OCI-LY7 (cell line): ENCODE data around the gene MYOF. TPM values are rescaled to one million over a fixed set of nuclear protein-coding genes. Genes with fewer than 3 reads are reported as not detected.

Experiments used
- BruUV-seq: library from RNA; stranded (reverse); fragments of 400-500 nt; replicated peaks from 2 replicates; lab custom pipeline; 2021; lab: Mats Ljungman, UMichigan
- CTCF ChIA-PET: fragments of 300-600 bp; sonication (Branson Sonifier 250); formaldehyde crosslinking; loops from one replicate; lab custom pipeline; 2022; ENCODE audit warnings: antibody characterized with exemption; ENCODE audit not compliant: unreplicated experiment; lab: Charles Lee
- POLR2A ChIA-PET: fragments of 300-600 bp; sonication (Branson Sonifier 250); formaldehyde crosslinking; loops from one replicate; lab custom pipeline; 2022; ENCODE audit warnings: antibody characterized with exemption; lab: Charles Lee
- DNase-seq: peaks from one replicate; pipeline ENCODE4 v3.0.0-alpha.2; 2015; ENCODE audit warnings: low spot score
- H2AFZ ChIP-seq: fragments of 200-600 bp; sonication (generic), shearing (Covaris generic); 2 replicates; pipeline ENCODE4 v1.6.1; 2014; ENCODE audit warnings: mild to moderate bottlenecking, antibody characterized with exemption, low read length, moderate library complexity
- H3K27ac ChIP-seq: fragments of 200-600 bp; sonication (generic); 2 replicates; pipeline ENCODE4 v1.5.1; 2014; ENCODE audit warnings: mixed run types, low read depth, mild to moderate bottlenecking, moderate library complexity, low read length, inconsistent platforms; ENCODE audit not compliant: poor library complexity, severe bottlenecking
- H3K36me3 ChIP-seq: fragments of 200-600 bp; sonication (generic); 2 replicates; pipeline ENCODE4 v1.6.1; 2014; ENCODE audit warnings: mild to moderate bottlenecking, antibody characterized with exemption, low read length, moderate library complexity, mixed read lengths; ENCODE audit not compliant: insufficient read depth
- H3K4me1 ChIP-seq: fragments of 200-600 bp; sonication (generic); 2 replicates; pipeline ENCODE4 v1.5.1; 2014; ENCODE audit warnings: mild to moderate bottlenecking, low read length; ENCODE audit not compliant: insufficient read depth, poor library complexity, severe bottlenecking
- H3K4me2 ChIP-seq: fragments of 200-600 bp; sonication (generic); 2 replicates; pipeline ENCODE4 v1.6.1; 2014; ENCODE audit warnings: mild to moderate bottlenecking, low read length
- H3K4me3 ChIP-seq: fragments of 200-600 bp; sonication (generic); 2 replicates; pipeline ENCODE4 v1.5.1; 2014; ENCODE audit warnings: mild to moderate bottlenecking, low read depth, low read length; ENCODE audit not compliant: poor library complexity, severe bottlenecking
- H3K79me2 ChIP-seq: fragments of 200-600 bp; sonication (generic); 2 replicates; pipeline ENCODE4 v1.6.1; 2016; ENCODE audit warnings: low read depth, mild to moderate bottlenecking, low read length, moderate library complexity, mixed read lengths; ENCODE audit not compliant: insufficient read depth
- H3K9me2 ChIP-seq: fragments of 200-600 bp; sonication (generic); 2 replicates; pipeline ENCODE4 v1.6.1; 2016; ENCODE audit warnings: mild to moderate bottlenecking, low read length, mixed read lengths; ENCODE audit not compliant: insufficient read depth
- H3K9me3 ChIP-seq: fragments of 200-600 bp; sonication (generic); 2 replicates; pipeline ENCODE4 v1.6.1; 2014; ENCODE audit warnings: mild to moderate bottlenecking, mixed run types, low read length, mixed read lengths
- H4K20me1 ChIP-seq: fragments of 200-600 bp; sonication (generic); 2 replicates; pipeline ENCODE4 v1.6.1; 2014; ENCODE audit warnings: mild to moderate bottlenecking, antibody characterized with exemption, low read length, moderate library complexity, mixed read lengths; ENCODE audit not compliant: insufficient read depth
- CTCF ChIP-seq: fragments of 200-600 bp; sonication (generic); conservative IDR thresholded peaks from 2 replicates; pipeline ENCODE4 v1.5.1; 2014; ENCODE audit warnings: mild to moderate bottlenecking, antibody characterized with exemption, low read length, moderate library complexity, mixed read lengths
- EZH2phosphoT487 ChIP-seq: fragments of 200-600 bp; sonication (generic); IDR thresholded peaks from 2 replicates; pipeline ENCODE4 v1.6.1; 2018; ENCODE audit warnings: low read depth, borderline replicate concordance, mild to moderate bottlenecking, mixed run types, antibody characterized with exemption, low read length, moderate library complexity, mixed read lengths
- intact Hi-C: fragments of 100-400 bp; cut with micrococcal nuclease; formaldehyde crosslinking; loops from one replicate; pipeline ENCODE4 v1.10.0; 2022; ENCODE audit not compliant: unreplicated experiment
- total RNA-seq, 2 experiments: library from RNA; depleted of rRNA in 1 of 2; stranded (reverse); fragments of >200 nt in 1 of 2; shearing (Covaris generic) in 1 of 2; gene quantifications; 2 replicates each; pipeline ENCODE4 v1.2.3, GENCODE V29; 2014 to 2022

MYOF gene
- total RNA-seq, 2 experiments from 2014 or later = 0.42 TPM; not detected in 1

GRCh38 chr10:93485690-93486089 is 3.6 kb upstream of the MYOF start:
- intact Hi-C loops = no loop called here
- POLR2A ChIA-PET = interaction anchor here (0.7 to 1.2 kb wide), 3 partner anchors 10 to 114 kb away, joined by 3 to 4 read pairs (median 4); no protein-coding TSS in a partner anchor

GRCh38 chr10:93481637-93482144 is 443 bp downstream of the MYOF start:
- no peaks in the 10 kb centered on the region for H3K9me3 ChIP-seq
- no TSS peak for BruUV-seq
- no peak for DNase-seq
- H2AFZ ChIP-seq = peak overlapping the region; percentile 76; the same call in 1 of the 2 replicates
- H3K4me2 ChIP-seq = peak overlapping the region; percentile 71
- H3K4me3 ChIP-seq = peak overlapping the region; percentile 63
- TF ChIP-seq CTCF = no peak
- no peak; the same call in 1 of the 2 replicates for TF ChIP-seq EZH2phosphoT487
- no peaks in the 10 kb centered on the region for H4K20me1 ChIP-seq
- no peak overlapping the region for H3K27ac ChIP-seq
- peaks cover 6% of the 10 kb centered on the region for H3K4me1 ChIP-seq
- no peaks in the 10 kb centered on the region for H3K9me2 ChIP-seq
- CTCF ChIA-PET = interaction anchor here (2.9 kb wide), 1 partner anchor 105 kb away, joined by 15 read pairs; no protein-coding TSS in a partner anchor
- POLR2A ChIA-PET = interaction anchor here (0.9 to 2.7 kb wide), 4 partner anchors 24 to 128 kb away, joined by 3 to 14 read pairs (median 5); no protein-coding TSS in a partner anchor
- intact Hi-C loops = loop anchor here (1.0 to 5.0 kb wide), 3 partner anchors 30 to 105 kb away; no protein-coding TSS in a partner anchor
- no peaks in the 10 kb centered on the region for H3K36me3 ChIP-seq
- H3K79me2 ChIP-seq = no peaks in the 10 kb centered on the region

More at GRCh38 chr10:93485690-93486089, 3.6 kb upstream of the MYOF start:
- CTCF ChIA-PET = interaction anchor here (0.6 kb wide), 1 partner anchor 201 kb away, joined by 3 read pairs; no protein-coding TSS in a partner anchor
- H3K4me3 ChIP-seq = no peak overlapping the region
- no peak overlapping the region for H3K4me2 ChIP-seq
- no peaks in the 10 kb centered on the region for H3K9me3 ChIP-seq
- H3K9me2 ChIP-seq = no peaks in the 10 kb centered on the region
- TF ChIP-seq EZH2phosphoT487 (no peak), CTCF (peak; percentile 58; the same call in 1 of the 2 replicates)
- no peaks in the 10 kb centered on the region for H3K79me2 ChIP-seq
- no peak overlapping the region for H2AFZ ChIP-seq
- peak; percentile 13 for DNase-seq
- no peaks in the 10 kb centered on the region for H3K36me3 ChIP-seq
- H3K27ac ChIP-seq = no peak overlapping the region
- no TSS peak for BruUV-seq
- H3K4me1 ChIP-seq = peaks cover 6% of the 10 kb centered on the region
- no peaks in the 10 kb centered on the region for H4K20me1 ChIP-seq

- BruUV-seq = no TSS peak
- Histone ChIP-seq H3K9me3 (no peaks in the 10 kb centered on the region), H3K27ac (no peak overlapping the region), H3K9me2 (no peaks in the 10 kb centered on the region), H3K4me3 (no peak overlapping the region), H3K4me2 (no peak overlapping the region), H4K20me1 (no peaks in the 10 kb centered on the region), H3K36me3 (no peaks in the 10 kb centered on the region), H3K79me2 (no peaks in the 10 kb centered on the region), H2AFZ (no peak overlapping the region), H3K4me1 (peaks cover 6% of the 10 kb centered on the region)
- intact Hi-C loops = no loop called here
- POLR2A ChIA-PET = no interaction called here
- TF ChIP-seq EZH2phosphoT487 (no peak), CTCF (no peak)
- CTCF ChIA-PET = no interaction called here
- DNase-seq = no peak
Measured at GRCh38 chr10:93478873-93479272, 3.3 kb downstream of the MYOF start.
